ENCODE results near the gene THOC3.
"Not testable (repeated sequence)": the region's sequence is repeated elsewhere in the genome, so short reads cannot be mapped to it uniquely, and the experiment has no call there.

GRCh38 chr5:175938489-175938888, 29.6 kb downstream of the THOC3 start:
- TF ChIP-seq, protein P1, sequence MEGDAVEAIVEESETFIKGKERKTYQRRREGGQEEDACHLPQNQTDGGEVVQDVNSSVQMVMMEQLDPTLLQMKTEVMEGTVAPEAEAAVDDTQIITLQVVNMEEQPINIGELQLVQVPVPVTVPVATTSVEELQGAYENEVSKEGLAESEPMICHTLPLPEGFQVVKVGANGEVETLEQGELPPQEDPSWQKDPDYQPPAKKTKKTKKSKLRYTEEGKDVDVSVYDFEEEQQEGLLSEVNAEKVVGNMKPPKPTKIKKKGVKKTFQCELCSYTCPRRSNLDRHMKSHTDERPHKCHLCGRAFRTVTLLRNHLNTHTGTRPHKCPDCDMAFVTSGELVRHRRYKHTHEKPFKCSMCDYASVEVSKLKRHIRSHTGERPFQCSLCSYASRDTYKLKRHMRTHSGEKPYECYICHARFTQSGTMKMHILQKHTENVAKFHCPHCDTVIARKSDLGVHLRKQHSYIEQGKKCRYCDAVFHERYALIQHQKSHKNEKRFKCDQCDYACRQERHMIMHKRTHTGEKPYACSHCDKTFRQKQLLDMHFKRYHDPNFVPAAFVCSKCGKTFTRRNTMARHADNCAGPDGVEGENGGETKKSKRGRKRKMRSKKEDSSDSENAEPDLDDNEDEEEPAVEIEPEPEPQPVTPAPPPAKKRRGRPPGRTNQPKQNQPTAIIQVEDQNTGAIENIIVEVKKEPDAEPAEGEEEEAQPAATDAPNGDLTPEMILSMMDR (IDR thresholded peaks at IDR 0.05), result not testable (repeated sequence)
- TF ChIP-seq POLR2A (IDR thresholded peaks at IDR 0.05), result not testable (repeated sequence)
